ENCODE data around the gene STYXL1. TPM values are rescaled to one million over a fixed set of nuclear protein-coding genes. Genes with fewer than 3 reads are reported as not detected.
A peak's percentile ranks its signal among the peaks of the same experiment; 100 is the strongest.

Gene STYXL1
- total and polyA plus RNA-seq, 4 donors = 16.4 to 27.5 (median 17.1) TPM

DNA sequence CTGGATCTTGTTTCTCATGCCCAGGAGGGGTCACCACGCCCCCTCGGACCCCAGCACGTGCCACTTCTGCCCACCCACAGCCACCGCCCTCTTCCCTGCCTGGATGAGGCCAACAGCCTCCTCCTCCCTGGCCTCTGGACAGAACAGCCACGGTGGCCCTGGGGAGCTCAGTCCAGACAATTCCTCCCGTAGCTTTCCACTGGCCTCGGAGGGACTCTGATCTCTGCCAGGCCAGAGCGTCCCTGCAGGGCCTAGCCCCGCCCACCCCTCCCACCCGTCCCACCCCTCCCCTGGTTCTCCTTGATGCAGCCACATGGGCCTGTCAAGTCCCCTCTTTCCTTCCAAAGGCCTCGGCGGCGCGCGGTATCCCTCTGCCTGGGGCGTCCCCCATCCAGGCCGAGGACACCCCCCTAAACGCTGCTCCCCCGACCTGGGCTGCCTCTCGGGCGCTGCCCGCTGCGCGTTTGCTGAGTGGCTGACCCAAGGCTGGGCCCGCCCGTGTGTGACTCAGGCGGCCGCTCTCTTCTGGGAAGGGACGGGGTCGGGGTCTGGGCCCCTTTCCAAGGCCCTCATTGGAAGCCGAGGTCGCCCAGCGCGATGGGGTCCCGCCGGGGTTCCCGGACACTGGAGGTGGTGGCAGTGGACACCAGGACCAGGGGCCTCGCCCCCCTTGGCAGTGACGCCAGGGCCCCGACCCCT, 54.0 kb downstream of the STYXL1 start:
- Histone ChIP-seq H3K9ac (ENCODE audit: low read depth in 1 of 2, low read length in 2 of 2) (peak overlapping the region in 1 of 2 donors; percentile 88), H3K4me3 (ENCODE audit: low read depth in 1 of 3, low read length in 3 of 3) (peak overlapping the region; percentile 72 to 83 (median 73)), H3K27me3 (ENCODE audit: control insufficient read depth in 4 of 4, insufficient read depth in 4 of 4, low read length in 3 of 4) (no peaks in the 10 kb centered on the region), H3K36me3 (ENCODE audit: control insufficient read depth in 4 of 4, insufficient read depth in 3 of 4, low read depth in 1 of 4, low read length in 3 of 4) (peaks cover 0 to 4% (median 3%) of the 10 kb centered on the region in 4 donors), H3K27ac (ENCODE audit: low read depth in 1 of 2, low read length in 2 of 2) (peak overlapping the region; percentile 93 to 97), H3K4me1 (ENCODE audit: control insufficient read depth in 4 of 4, insufficient read depth in 4 of 4, low read length in 3 of 4) (peaks cover 13 to 51% (median 27%) of the 10 kb centered on the region in 4 donors), H3K9me3 (ENCODE audit: control insufficient read depth in 4 of 4, low read length in 3 of 4) (no peaks in the 10 kb centered on the region)
- 3% methylated on average over 40 of the region's 40 CpGs for WGBS
- DNase-seq (ENCODE audit: low spot score) = peak; percentile 68
- TF ChIP-seq, protein P1, sequence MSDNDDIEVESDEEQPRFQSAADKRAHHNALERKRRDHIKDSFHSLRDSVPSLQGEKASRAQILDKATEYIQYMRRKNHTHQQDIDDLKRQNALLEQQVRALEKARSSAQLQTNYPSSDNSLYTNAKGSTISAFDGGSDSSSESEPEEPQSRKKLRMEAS (IDR thresholded peaks at IDR 0.05) = peak; percentile 72
- TF ChIP-seq, protein P2, sequence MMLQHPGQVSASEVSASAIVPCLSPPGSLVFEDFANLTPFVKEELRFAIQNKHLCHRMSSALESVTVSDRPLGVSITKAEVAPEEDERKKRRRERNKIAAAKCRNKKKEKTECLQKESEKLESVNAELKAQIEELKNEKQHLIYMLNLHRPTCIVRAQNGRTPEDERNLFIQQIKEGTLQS (IDR thresholded peaks at IDR 0.05) = no peak
- TF ChIP-seq SP1 (IDR thresholded peaks at IDR 0.05) (peak; percentile 76), HNF4G (IDR thresholded peaks at IDR 0.05) (no peak), FOXA1 (IDR thresholded peaks at IDR 0.05) (no peak), EGR1 (IDR thresholded peaks at IDR 0.05; ENCODE audit: low read depth in 2 of 2) (peak in 1 of 2 donors; percentile 53), RAD21 (IDR thresholded peaks at IDR 0.05) (peak in 1 of 2 donors; percentile 21), YY1 (IDR thresholded peaks at IDR 0.05) (peak; percentile 64), NR2F2 (IDR thresholded peaks at IDR 0.05) (no peak), REST (IDR thresholded peaks at IDR 0.05) (peak; percentile 71), HNF4A (conservative IDR thresholded peaks at IDR 0.05) (peak; percentile 66 to 78), TAF1 (conservative IDR thresholded peaks at IDR 0.05) (no peak), ZBTB33 (IDR thresholded peaks at IDR 0.05) (peak; percentile 38), RXRA (IDR thresholded peaks at IDR 0.05) (peak; percentile 61 to 81), JUND (IDR thresholded peaks at IDR 0.05) (peak in 1 of 2 donors; percentile 10), FOXA2 (IDR thresholded peaks at IDR 0.05) (no peak), GABPA (IDR thresholded peaks at IDR 0.05 in 1 of 2, conservative IDR thresholded peaks at IDR 0.05 in 1 of 2) (no peak)
- TF ChIP-seq, protein P3, sequence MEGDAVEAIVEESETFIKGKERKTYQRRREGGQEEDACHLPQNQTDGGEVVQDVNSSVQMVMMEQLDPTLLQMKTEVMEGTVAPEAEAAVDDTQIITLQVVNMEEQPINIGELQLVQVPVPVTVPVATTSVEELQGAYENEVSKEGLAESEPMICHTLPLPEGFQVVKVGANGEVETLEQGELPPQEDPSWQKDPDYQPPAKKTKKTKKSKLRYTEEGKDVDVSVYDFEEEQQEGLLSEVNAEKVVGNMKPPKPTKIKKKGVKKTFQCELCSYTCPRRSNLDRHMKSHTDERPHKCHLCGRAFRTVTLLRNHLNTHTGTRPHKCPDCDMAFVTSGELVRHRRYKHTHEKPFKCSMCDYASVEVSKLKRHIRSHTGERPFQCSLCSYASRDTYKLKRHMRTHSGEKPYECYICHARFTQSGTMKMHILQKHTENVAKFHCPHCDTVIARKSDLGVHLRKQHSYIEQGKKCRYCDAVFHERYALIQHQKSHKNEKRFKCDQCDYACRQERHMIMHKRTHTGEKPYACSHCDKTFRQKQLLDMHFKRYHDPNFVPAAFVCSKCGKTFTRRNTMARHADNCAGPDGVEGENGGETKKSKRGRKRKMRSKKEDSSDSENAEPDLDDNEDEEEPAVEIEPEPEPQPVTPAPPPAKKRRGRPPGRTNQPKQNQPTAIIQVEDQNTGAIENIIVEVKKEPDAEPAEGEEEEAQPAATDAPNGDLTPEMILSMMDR (IDR thresholded peaks at IDR 0.05; ENCODE audit: low read depth, low read length, missing input control) = no peak

Measured in liver (tissue), 9 donors.